Panc1 (cell line): Measurements from ENCODE around the gene PPP1R14B.

Experiments used
- CTCF ChIP-seq: fragments of 450-650 bp; IDR thresholded peaks from 2 replicates; pipeline ENCODE4 v1.5.1; 2017; ENCODE audit warnings: mild to moderate bottlenecking
- TCF7L2 ChIP-seq: IDR thresholded peaks from 2 replicates; pipeline ENCODE4 v1.6.1; 2011; ENCODE audit warnings: mild to moderate bottlenecking, low read depth, low read length, inconsistent platforms

GRCh38 chr11:64230985-64231365 lies 15.8 kb downstream of the PPP1R14B start:
- TF ChIP-seq CTCF (no peak), TCF7L2 (no peak)
